HepG2 (cell line): ENCODE data around the gene KCNMB2. TPM values are rescaled to one million over a fixed set of nuclear protein-coding genes. Genes with fewer than 3 reads are reported as not detected.

Experiments used
- ATAC-seq: fragments of 200-7000 bp; cut with Tn5 transposase; 3 replicates; pipeline ENCODE4 v1.9.1; 2020; ENCODE audit warnings: mild to moderate bottlenecking, moderate library complexity
- BruUV-seq: library from RNA; stranded (reverse); fragments of 400-500 nt; replicated peaks from 2 replicates; lab custom pipeline; 2021; lab: Mats Ljungman, UMichigan
- CTCF ChIA-PET: fragments of 300-600 bp; formaldehyde crosslinking; extraction: SDS; loops from one replicate; lab custom pipeline; 2021; ENCODE audit warnings: low total read pairs, inconsistent platforms, low intra/inter-chr PET ratio; lab: Yijun Ruan, JAX
- POLR2A ChIA-PET: fragments of 350-600 bp; sonication (Branson Sonifier 250); formaldehyde crosslinking; loops from one replicate; lab custom pipeline; 2020; ENCODE audit warnings: antibody characterized with exemption, inconsistent platforms; lab: Yijun Ruan, JAX
- DNase-seq: peaks from one replicate; pipeline ENCODE4 v3.0.0-alpha.2; 2015; ENCODE audit warnings: low spot score
- FAIRE-seq: peaks from 3 replicates; lab custom pipeline; 2011; peaks lifted over from hg19 to GRCh38; lab: Jason Lieb, UNC
- H2AFZ ChIP-seq: one replicate; pipeline ENCODE4 v1.6.1; 2011; ENCODE audit warnings: low read length, inconsistent platforms
- H3K27ac ChIP-seq: fragments of 300-600 bp; 3 replicates; pipeline ENCODE4 v1.8.0; 2011; ENCODE audit warnings: mixed run types, mild to moderate bottlenecking, mixed read lengths, low read length, inconsistent platforms; ENCODE audit not compliant: insufficient read depth; ENCODE audit errors: extremely low read length
- H3K27me3 ChIP-seq, 2 experiments: fragments of 200-600 bp in 1 of 2; 2 replicates in 1 of 2; 3 replicates in 1 of 2; pipeline versions ENCODE4 v1.6.0 to v1.8.0; 2011; ENCODE audit warnings: low read length in 2 of 2, mild to moderate bottlenecking in 2 of 2, moderate library complexity in 2 of 2, inconsistent platforms in 1 of 2; ENCODE audit not compliant: insufficient read depth in 2 of 2, control insufficient read depth in 1 of 2
- H3K36me3 ChIP-seq, 2 experiments: fragments of 200-600 bp in 1 of 2; replicated peaks in 1 of 2; 2 replicates in 1 of 2; 3 replicates in 1 of 2; pipeline versions ENCODE4 v1.5.1 to v1.8.0; 2011; ENCODE audit warnings: low read length in 2 of 2, inconsistent platforms in 1 of 2; ENCODE audit not compliant: insufficient read depth in 2 of 2, control insufficient read depth in 1 of 2
- H3K4me1 ChIP-seq: 2 replicates; pipeline ENCODE4 v1.5.1; 2012; ENCODE audit warnings: low read length, inconsistent platforms; ENCODE audit not compliant: insufficient read depth
- H3K4me2 ChIP-seq: 2 replicates; pipeline ENCODE4 v1.6.0; 2011; ENCODE audit warnings: low read depth, low read length, inconsistent platforms
- H3K4me3 ChIP-seq, 3 experiments: fragments of 200-600 bp in 1 of 3; sonication (generic), shearing (Covaris generic) in 1 of 3; replicated peaks in 1 of 3; 2 replicates each; pipeline ENCODE4 v1.5.1; 2011 to 2016; ENCODE audit warnings: low read length in 3 of 3, inconsistent platforms in 2 of 3, low read depth in 2 of 3, mild to moderate bottlenecking in 2 of 3, control low read depth in 1 of 3, mixed read lengths in 1 of 3; ENCODE audit not compliant: insufficient read depth in 1 of 3
- H3K79me2 ChIP-seq: one replicate; pipeline ENCODE4 v1.6.1; 2011; ENCODE audit warnings: low read length, inconsistent platforms; ENCODE audit not compliant: insufficient read depth
- H3K9ac ChIP-seq: 2 replicates; pipeline ENCODE4 v1.6.0; 2011; ENCODE audit warnings: mild to moderate bottlenecking, low read depth, low read length, inconsistent platforms; ENCODE audit not compliant: insufficient read depth
- H3K9me3 ChIP-seq: 2 replicates; pipeline ENCODE4 v1.5.1; 2012; ENCODE audit warnings: mild to moderate bottlenecking, low read length
- H4K20me1 ChIP-seq: 2 replicates; pipeline ENCODE4 v1.6.0; 2011; ENCODE audit warnings: inconsistent platforms, mild to moderate bottlenecking, low read length, moderate library complexity; ENCODE audit not compliant: insufficient read depth
- CEBPB ChIP-seq: IDR thresholded peaks from 2 replicates; pipeline ENCODE4 v1.6.1; 2011; ENCODE audit warnings: low read depth, low read length, improper control_type of control experiment, borderline replicate concordance
- ISL2 ChIP-seq: sonication (generic); formaldehyde crosslinking; IDR thresholded peaks from 2 replicates; pipeline ENCODE4 v1.5.0; 2020; ENCODE audit warnings: missing genetic modification reagents
- NR2F2 ChIP-seq: IDR thresholded peaks from 2 replicates; pipeline ENCODE4 v1.6.1; 2012; ENCODE audit warnings: low read depth, inconsistent platforms, borderline replicate concordance
- TCF7 ChIP-seq: sonication (generic); IDR thresholded peaks from 2 replicates; pipeline ENCODE4 v1.6.1; 2016; ENCODE audit warnings: antibody characterized with exemption, low read depth
- ZIK1 ChIP-seq: sonication (generic); formaldehyde crosslinking; IDR thresholded peaks from 2 replicates; pipeline ENCODE4 v1.5.0; 2020; ENCODE audit warnings: mild to moderate bottlenecking, low read depth, missing genetic modification reagents, borderline replicate concordance
- ZNF326 ChIP-seq: sonication (generic); formaldehyde crosslinking; IDR thresholded peaks from 2 replicates; pipeline ENCODE4 v1.4.0; 2020; ENCODE audit warnings: missing genetic modification reagents, borderline replicate concordance
- ZNF746 ChIP-seq: sonication (generic); formaldehyde crosslinking; IDR thresholded peaks from 2 replicates; pipeline ENCODE4 v1.8.0; 2022; ENCODE audit warnings: mild to moderate bottlenecking, missing genetic modification reagents
- WGBS: methylation state at CpG from one replicate; pipeline ENCODE4 v1.1.6; 2017; ENCODE audit warnings: low lambda C conversion rate; 5-methylcytosine and 5-hydroxymethylcytosine counted together
- in situ Hi-C: cut with HindIII; loops from 2 replicates; pipeline ENCODE4 v1.10.0; 2017; ENCODE audit warnings: low pct_unique_long_range_greater_than_20kb; ENCODE audit not compliant: extremely low pct_ligation_motif_present
- intact Hi-C: fragments of 100-400 bp; cut with micrococcal nuclease; formaldehyde crosslinking; loops from one replicate; pipeline ENCODE4 v1.10.0; 2022; ENCODE audit not compliant: unreplicated experiment
- polyA plus RNA-seq, 8 experiments: library from polyadenylated mRNA; depleted of rRNA in 3 of 8; stranded (reverse) in 7 of 8; unstranded in 1 of 8; fragments of >200 nt; fragmentation: Illumina TruSeq in 4 of 8; extraction: Trizol in 4 of 8; gene quantifications; 2 replicates each; pipeline versions ENCODE4 v1.2.1 to v1.2.3, GENCODE V29; 2011 to 2016; ENCODE audit warnings: low read depth in 4 of 8, missing spikeins in 1 of 8, mixed read lengths in 1 of 8; ENCODE audit not compliant: insufficient read depth in 1 of 8
- total RNA-seq, 5 experiments: library from RNA; depleted of rRNA; stranded (reverse); fragments of >200 nt; fragmentation: Illumina TruSeq; extraction: Trizol; gene quantifications; 2 replicates each; pipeline ENCODE4 v1.2.3, GENCODE V29; 2016; ENCODE audit warnings: low read depth in 1 of 5
- TF ChIP-seq, protein P1 (sequence below): IDR thresholded peaks from 2 replicates; pipeline ENCODE4 v1.6.1; 2016
- TF ChIP-seq, protein P2 (sequence below): sonication (generic); formaldehyde crosslinking; IDR thresholded peaks from 2 replicates; pipeline ENCODE4 v1.4.0; 2020; ENCODE audit warnings: missing genetic modification reagents

KCNMB2 gene
- total and polyA plus RNA-seq, 2 of the 13 experiments (the other 11 are each of a cell fraction or from before 2014, with no cell fraction given) = not detected

DNA sequence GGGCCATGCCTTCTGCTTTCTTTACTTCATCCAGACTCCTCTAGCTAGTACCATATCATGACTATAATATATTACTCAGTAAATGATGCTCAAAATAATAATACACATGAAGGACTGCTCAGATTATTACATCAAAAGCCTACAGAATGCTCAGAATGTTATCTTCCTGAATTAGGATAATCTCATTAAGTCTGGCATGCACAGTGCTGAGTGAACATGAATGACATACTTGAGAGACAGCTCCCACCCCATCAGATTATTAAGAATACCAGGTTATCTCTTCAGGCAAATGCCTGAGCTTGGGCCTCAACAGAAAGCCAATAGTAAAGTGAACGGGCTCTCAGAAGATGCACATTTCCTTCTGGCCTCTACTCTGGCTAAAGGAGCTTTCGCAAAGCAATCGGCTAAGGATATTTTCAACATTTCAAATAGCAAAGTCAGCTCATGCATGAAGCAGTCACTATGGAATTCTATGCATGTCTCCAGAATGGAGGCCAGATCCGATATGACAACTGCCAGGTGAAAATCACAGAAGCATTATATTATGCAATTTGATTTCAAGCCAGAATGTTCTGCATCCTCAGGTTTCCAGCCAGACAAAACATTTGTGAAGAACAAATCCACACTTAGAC is 122.6 kb downstream of the KCNMB2 start:
- H3K9me3 ChIP-seq = no peaks in the 10 kb centered on the region
- FAIRE-seq (no peak), ATAC-seq (no peak), DNase-seq (no peak)
- no peak overlapping the region for H3K4me3 ChIP-seq
- H3K4me1 ChIP-seq = no peaks in the 10 kb centered on the region
- H3K27ac ChIP-seq = no peak overlapping the region
- H3K79me2 ChIP-seq = no peaks in the 10 kb centered on the region
- ChIA-PET POLR2A (no interaction called here), CTCF (no interaction called here)
- H3K4me2 ChIP-seq = no peak overlapping the region
- no peaks in the 10 kb centered on the region for H3K36me3 ChIP-seq
- H4K20me1 ChIP-seq = no peaks in the 10 kb centered on the region
- no peaks in the 10 kb centered on the region for H3K27me3 ChIP-seq
- in situ Hi-C loops (no loop called here), intact Hi-C loops (no loop called here)
- BruUV-seq = no TSS peak
- H3K9ac ChIP-seq = no peak overlapping the region
- H2AFZ ChIP-seq = no peak overlapping the region
- TF ChIP-seq ZNF746 (CRISPR knock-in tag) = no peak
- no peak for TF ChIP-seq ISL2
- no peak for TF ChIP-seq ZIK1
- TF ChIP-seq, protein P1, sequence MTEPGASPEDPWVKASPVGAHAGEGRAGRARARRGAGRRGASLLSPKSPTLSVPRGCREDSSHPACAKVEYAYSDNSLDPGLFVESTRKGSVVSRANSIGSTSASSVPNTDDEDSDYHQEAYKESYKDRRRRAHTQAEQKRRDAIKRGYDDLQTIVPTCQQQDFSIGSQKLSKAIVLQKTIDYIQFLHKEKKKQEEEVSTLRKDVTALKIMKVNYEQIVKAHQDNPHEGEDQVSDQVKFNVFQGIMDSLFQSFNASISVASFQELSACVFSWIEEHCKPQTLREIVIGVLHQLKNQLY (CRISPR knock-in tag) = no peak
- TF ChIP-seq CEBPB = no peak
- no peak for TF ChIP-seq TCF7
- TF ChIP-seq, protein P2, sequence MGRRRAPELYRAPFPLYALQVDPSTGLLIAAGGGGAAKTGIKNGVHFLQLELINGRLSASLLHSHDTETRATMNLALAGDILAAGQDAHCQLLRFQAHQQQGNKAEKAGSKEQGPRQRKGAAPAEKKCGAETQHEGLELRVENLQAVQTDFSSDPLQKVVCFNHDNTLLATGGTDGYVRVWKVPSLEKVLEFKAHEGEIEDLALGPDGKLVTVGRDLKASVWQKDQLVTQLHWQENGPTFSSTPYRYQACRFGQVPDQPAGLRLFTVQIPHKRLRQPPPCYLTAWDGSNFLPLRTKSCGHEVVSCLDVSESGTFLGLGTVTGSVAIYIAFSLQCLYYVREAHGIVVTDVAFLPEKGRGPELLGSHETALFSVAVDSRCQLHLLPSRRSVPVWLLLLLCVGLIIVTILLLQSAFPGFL (CRISPR knock-in tag) = no peak
- no peak for TF ChIP-seq NR2F2
- TF ChIP-seq ZNF326 (CRISPR knock-in tag) = no peak
- WGBS = 50% methylated on average over 4 of the region's 4 CpGs
